HUES64 (cell line): ENCODE results near the gene SCLT1.
"Not testable (repeated sequence)": the region's sequence is repeated elsewhere in the genome, so short reads cannot be mapped to it uniquely, and the experiment has no call there.

Source experiments
- H3K27ac ChIP-seq: 2 replicates; pipeline ENCODE4 v1.7.0; 2013; ENCODE audit warnings: low read depth, low read length, inconsistent platforms
- H3K27me3 ChIP-seq: 2 replicates; pipeline ENCODE4 v1.6.1; 2013; ENCODE audit warnings: mild to moderate bottlenecking, low read length; ENCODE audit not compliant: insufficient read depth
- H3K36me3 ChIP-seq: 2 replicates; pipeline ENCODE4 v1.6.1; 2013; ENCODE audit warnings: mild to moderate bottlenecking, low read length; ENCODE audit not compliant: insufficient read depth
- H3K4me1 ChIP-seq: 2 replicates; pipeline ENCODE4 v1.6.1; 2013; ENCODE audit warnings: mild to moderate bottlenecking, low read length, moderate library complexity; ENCODE audit not compliant: insufficient read depth
- H3K4me3 ChIP-seq: 2 replicates; pipeline ENCODE4 v1.5.1; 2013; ENCODE audit warnings: mild to moderate bottlenecking, low read length, moderate library complexity
- H3K9ac ChIP-seq: 2 replicates; pipeline ENCODE4 v1.6.1; 2013; ENCODE audit warnings: mild to moderate bottlenecking, low read depth, low read length
- H3K9me3 ChIP-seq: 2 replicates; pipeline ENCODE4 v1.6.1; 2013; ENCODE audit warnings: low read depth, low read length; ENCODE audit not compliant: insufficient read depth
- WGBS: fragments of 150-250, 120-280 bp; methylation state at CpG from one replicate; pipeline ENCODE4 v1.1.7; 2013; ENCODE audit warnings: missing lambda C conversion rate; 5-methylcytosine and 5-hydroxymethylcytosine counted together

Gene SCLT1

DNA sequence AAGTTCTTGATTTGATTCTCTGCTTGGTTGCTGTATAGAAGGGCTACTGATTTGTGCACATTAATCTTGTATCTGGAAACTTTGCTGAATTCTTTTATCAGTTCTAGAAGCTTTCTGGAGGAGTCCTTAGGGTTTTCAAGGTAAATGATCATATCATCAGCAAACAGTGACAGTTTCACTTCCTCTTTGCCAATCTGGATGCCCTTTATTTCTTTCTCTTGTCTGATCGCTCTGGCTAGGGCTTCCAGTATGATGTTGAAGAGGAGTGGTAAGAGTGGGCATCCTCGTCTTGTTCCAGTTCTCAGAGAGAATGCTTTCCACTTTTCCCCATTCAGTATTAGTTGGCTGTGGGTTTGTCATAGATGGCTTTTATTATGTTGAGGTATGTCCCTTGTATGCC is 23.8 kb downstream of the SCLT1 start:
- WGBS = 100% methylated on average over 1 of the region's 2 CpGs
- H3K27me3 ChIP-seq, H3K27ac ChIP-seq: not testable (repeated sequence)

DNA sequence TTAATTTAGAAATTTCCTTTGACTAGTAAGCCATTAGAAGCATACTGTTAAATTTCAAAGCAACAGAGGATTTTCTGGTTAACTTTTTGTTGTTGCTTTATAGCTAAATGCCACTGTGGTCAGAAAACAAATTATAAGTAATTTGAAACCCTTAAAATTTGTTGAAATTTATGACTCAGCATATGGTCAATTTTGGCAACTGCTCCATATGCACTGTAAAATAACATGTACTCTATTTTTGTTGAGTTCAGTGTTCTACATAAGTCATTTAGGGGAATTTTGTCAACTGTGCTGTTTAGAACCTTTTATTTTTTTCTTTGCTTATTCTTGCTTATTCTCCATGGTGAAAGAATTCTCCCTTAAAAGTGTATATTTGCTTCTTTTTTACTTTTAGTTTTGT is 28.6 kb downstream of the SCLT1 start:
- Histone ChIP-seq H3K9me3 (peaks cover 53% of the 10 kb centered on the region), H3K27ac (no peak overlapping the region), H3K4me3 (no peak overlapping the region), H3K27me3 (no peaks in the 10 kb centered on the region), H3K36me3 (peaks cover 16% of the 10 kb centered on the region; the same call in 1 of the 2 replicates), H3K4me1 (no peaks in the 10 kb centered on the region), H3K9ac (no peak overlapping the region)

More for the DNA sequence above, 23.8 kb downstream of the SCLT1 start:
- not testable (repeated sequence) for H3K4me3 ChIP-seq, H3K4me1 ChIP-seq, H3K9ac ChIP-seq
- peaks cover 12% of the 10 kb centered on the region; the same call in 1 of the 2 replicates for H3K36me3 ChIP-seq
- H3K9me3 ChIP-seq = peaks cover 17% of the 10 kb centered on the region; the same call in 1 of the 2 replicates

DNA sequence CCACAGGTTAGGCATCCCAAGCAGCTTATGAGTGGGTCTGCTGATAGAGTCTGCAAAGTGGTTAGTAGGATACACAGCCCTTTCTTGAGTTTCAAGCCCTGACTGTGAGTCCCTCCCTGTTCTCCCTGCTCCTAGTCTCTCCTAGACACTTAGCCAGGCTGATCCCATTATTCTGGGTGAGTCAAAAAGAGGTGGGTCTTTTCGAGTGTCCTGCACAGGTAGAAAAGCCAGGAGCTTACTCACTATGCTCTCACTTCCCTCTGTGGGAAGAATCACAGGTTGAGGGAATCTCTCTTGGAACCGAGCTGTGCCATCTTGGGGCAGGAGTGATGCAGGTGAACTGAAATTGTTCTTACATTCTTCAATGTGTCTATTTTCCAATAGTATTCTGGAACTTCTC is 29.7 kb downstream of the SCLT1 start:
- no peak overlapping the region for H3K27ac ChIP-seq
- H3K27me3 ChIP-seq = no peaks in the 10 kb centered on the region
- peaks cover 16% of the 10 kb centered on the region; the same call in 1 of the 2 replicates for H3K36me3 ChIP-seq
- no peaks in the 10 kb centered on the region for H3K4me1 ChIP-seq
- H3K9ac ChIP-seq = no peak overlapping the region
- WGBS = 96% methylated on average over 2 of the region's 2 CpGs
- H3K4me3 ChIP-seq = no peak overlapping the region
- peaks cover 64% of the 10 kb centered on the region for H3K9me3 ChIP-seq

DNA sequence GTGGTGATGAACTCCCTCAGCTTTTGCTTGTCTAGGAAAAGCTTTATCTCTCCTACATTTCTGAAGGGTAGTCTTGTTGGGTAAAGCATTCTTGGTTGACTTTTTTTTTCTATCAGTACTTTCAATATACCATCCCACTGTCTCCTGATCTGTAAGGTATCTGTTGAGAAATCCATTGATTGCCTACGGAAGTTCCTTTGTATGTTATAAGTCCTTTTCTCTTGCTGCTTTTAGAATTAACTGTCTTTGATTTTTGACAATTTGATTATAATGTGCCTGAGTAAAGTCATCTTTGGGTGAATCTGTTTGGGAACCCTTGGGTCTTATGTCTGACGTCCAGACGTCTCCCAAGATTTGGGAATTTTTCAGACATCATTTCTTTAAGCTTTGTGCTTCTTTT is 30.8 kb downstream of the SCLT1 start:
- Histone ChIP-seq H3K4me3 (no peak overlapping the region), H3K9me3 (peaks cover 72% of the 10 kb centered on the region), H3K9ac (no peak overlapping the region), H3K27ac (no peak overlapping the region), H3K36me3 (peaks cover 16% of the 10 kb centered on the region; the same call in 1 of the 2 replicates), H3K4me1 (no peaks in the 10 kb centered on the region), H3K27me3 (no peaks in the 10 kb centered on the region)
- WGBS = 98% methylated on average over 3 of the region's 3 CpGs

DNA sequence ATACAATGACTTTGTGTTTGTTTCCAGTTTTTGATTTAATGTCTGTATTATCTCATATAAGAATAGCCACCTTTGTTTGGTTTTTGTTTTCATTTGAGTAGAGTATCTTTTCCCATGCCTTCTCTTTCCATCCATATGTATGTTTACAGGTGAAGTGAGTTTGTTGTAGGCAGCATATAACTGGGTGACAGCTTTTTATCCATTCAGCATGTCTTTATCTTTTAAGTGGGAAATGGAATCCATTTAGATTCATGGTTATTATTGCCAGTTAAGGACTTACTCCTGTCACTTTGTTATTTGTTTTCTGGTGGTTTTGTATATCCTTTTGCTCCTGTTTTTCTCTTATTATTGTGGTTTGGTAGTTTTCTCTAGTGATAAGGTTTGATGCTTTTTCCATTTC is 34.3 kb downstream of the SCLT1 start:
- Histone ChIP-seq H3K36me3 (peaks cover 16% of the 10 kb centered on the region; the same call in 1 of the 2 replicates), H3K9me3 (peaks cover 90% of the 10 kb centered on the region), H3K4me3 (no peak overlapping the region), H3K27ac (no peak overlapping the region), H3K9ac (no peak overlapping the region), H3K27me3 (no peaks in the 10 kb centered on the region), H3K4me1 (no peaks in the 10 kb centered on the region)

DNA sequence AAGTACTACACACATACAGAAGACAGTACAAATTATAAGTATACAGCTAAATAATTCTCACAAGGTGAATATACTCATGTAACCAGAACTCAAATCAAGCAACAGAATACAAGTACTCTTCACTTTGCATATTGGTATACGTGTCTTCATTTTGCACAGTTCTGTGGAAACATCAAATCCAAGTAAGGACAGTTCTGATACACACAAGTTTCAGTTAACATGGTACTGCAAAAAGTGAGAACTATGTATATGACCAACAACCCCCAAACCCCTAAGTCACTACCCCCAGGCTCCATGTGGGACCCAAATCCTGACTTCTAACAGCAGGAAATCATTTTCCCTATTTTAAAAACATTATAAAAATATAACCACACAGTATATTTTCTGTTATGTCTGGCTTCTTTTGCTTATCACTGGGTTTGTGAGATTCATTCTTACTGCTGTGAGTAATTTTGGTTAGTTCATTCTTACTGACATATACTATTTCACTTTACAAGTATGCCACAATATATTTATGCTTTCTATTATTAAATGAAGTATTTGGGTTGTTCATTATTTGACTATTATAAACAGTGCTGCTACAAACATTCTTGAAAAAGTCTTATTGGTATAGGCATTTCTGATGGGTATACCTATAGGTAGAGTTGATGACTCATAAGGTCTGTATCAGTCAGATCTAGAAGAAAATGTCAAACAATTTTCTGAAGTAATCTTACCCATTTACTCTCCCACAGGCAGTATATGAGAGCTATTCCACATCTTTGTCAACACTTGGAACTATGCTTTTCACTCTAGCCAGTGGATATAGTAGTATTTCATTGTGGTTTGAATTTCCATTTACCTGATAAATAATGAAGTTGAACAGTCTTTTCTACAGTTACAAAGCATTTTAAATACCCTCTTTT is 47.0 kb downstream of the SCLT1 start:
- no peak overlapping the region for H3K4me3 ChIP-seq
- H3K27ac ChIP-seq = no peak overlapping the region
- no peaks in the 10 kb centered on the region for H3K9me3 ChIP-seq
- WGBS = 97% methylated on average over 1 of the region's 1 CpG
- no peaks in the 10 kb centered on the region for H3K27me3 ChIP-seq
- H3K36me3 ChIP-seq = no peaks in the 10 kb centered on the region
- no peaks in the 10 kb centered on the region for H3K4me1 ChIP-seq
- no peak overlapping the region for H3K9ac ChIP-seq

DNA sequence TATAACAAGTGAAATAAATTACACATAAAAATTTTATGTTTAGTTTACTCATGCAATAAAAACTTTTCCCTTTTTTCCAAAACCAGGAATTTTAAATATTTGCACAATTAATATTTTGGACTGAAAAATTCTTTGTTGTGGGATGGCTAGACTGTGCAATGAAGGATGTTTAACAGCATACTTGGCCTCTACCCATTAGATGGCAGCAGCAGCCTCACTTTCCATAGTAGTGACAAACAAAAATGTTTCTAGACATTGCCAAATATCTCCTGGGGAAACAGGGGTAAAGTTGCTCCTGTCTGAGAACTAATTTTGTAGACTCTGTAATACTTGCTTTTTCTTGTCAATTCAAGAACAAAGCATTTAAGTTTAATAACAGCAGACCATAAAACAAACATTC is 49.8 kb downstream of the SCLT1 start:
- H3K27ac ChIP-seq = no peak overlapping the region
- H3K4me1 ChIP-seq = no peaks in the 10 kb centered on the region
- H3K4me3 ChIP-seq = no peak overlapping the region
- no peaks in the 10 kb centered on the region for H3K36me3 ChIP-seq
- H3K9me3 ChIP-seq = no peaks in the 10 kb centered on the region
- no peak overlapping the region for H3K9ac ChIP-seq
- H3K27me3 ChIP-seq = no peaks in the 10 kb centered on the region

DNA sequence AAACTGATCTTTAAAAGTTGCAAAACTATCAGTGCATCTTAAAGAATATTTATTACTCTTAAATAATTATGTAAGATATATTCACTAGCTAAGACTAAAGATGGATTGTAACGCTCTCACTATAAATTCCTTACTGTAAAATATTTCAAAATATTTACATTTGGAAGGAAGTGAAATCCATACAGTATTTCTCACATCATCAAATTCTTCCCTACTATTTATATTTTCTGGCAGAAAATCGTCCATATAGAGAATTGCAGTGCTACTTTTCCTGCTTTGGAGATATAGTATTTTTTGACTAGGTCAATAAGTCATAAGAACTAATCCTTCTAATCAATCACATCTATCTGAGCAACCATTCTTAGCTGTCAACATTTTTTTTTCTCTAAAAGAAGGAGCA is 52.9 kb downstream of the SCLT1 start:
- whole genome bisulfite sequencing = no CpG with 5 or more reads among the region's 2 CpGs
- no peak overlapping the region for H3K4me3 ChIP-seq
- H3K9me3 ChIP-seq = no peaks in the 10 kb centered on the region
- no peak overlapping the region for H3K9ac ChIP-seq
- no peaks in the 10 kb centered on the region for H3K36me3 ChIP-seq
- no peaks in the 10 kb centered on the region for H3K27me3 ChIP-seq
- H3K4me1 ChIP-seq = no peaks in the 10 kb centered on the region
- no peak overlapping the region for H3K27ac ChIP-seq

DNA sequence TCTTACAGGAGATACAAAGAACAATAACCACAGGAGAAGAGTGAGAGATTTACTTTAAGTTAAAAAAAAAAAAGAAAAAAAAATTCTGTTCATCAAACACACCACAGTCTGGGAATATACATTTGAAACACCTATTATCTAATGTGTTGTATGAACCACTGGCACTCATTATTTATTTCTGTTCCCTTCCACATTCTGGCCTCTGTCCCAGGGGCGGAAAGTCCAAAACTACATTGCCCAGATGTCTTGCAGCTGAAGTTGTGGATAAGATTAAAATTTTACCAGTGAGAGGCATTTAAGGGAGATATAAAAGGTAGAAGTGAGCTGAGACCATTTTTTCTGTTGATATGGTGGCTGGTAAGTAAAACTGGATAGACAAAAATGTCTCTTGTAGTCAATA is 56.2 kb downstream of the SCLT1 start:
- Histone ChIP-seq H3K36me3 (no peaks in the 10 kb centered on the region), H3K9ac (no peak overlapping the region), H3K9me3 (no peaks in the 10 kb centered on the region), H3K4me3 (no peak overlapping the region), H3K27ac (no peak overlapping the region), H3K27me3 (no peaks in the 10 kb centered on the region), H3K4me1 (no peaks in the 10 kb centered on the region)
- WGBS = 100% methylated on average over 1 of the region's 1 CpG

DNA sequence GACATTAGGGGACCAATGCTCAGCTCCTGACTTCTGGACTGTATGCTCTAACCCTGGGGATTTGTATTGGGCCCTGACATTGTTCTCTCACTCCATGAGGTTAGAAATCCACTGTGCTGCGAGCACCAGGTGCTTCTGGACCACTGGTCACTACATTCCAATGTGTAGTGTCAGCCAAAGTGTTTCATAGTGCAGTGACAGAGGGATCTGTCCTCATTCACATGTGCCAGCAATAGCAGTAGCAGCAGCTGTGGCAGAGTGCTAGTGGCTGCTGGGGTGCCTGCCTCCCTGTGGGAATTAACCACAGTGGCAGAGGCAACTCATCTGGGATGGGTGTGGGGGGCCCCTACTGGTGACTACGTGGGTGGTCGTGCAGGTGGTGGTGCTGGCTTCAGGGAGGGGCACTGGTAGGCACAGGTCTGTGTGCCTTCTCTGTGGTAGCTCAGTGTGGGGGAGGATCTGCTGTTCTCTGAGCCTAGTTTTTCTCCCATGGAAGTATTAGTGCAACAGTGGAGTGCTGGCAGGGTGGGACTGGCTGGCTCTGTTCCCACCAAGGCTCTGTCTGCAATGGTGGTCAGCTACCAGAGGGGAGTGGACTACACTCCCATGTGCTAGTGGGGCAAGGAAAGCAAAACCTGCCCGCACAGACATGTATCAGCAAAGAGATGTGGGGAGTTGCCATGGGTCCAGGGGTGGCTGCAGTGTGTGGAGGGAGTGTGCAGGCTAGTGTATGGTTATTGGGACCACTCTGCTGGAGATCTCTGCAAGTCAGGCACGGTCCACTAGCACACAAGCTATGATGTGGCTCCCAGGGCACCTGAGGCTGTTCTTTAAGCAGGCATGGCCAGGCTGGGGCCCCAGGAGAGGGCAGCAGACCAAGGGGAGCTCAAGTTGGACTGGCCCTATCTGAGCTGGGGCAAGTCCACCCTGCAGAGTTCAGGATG is 78.5 kb downstream of the SCLT1 start:
- H3K4me1 ChIP-seq = no peaks in the 10 kb centered on the region
- no peak overlapping the region for H3K9ac ChIP-seq
- H3K4me3 ChIP-seq = no peak overlapping the region
- peaks cover 40% of the 10 kb centered on the region for H3K9me3 ChIP-seq
- 92% methylated on average over 5 of the region's 5 CpGs for WGBS
- H3K36me3 ChIP-seq = no peaks in the 10 kb centered on the region
- H3K27me3 ChIP-seq = no peaks in the 10 kb centered on the region
- H3K27ac ChIP-seq = no peak overlapping the region

DNA sequence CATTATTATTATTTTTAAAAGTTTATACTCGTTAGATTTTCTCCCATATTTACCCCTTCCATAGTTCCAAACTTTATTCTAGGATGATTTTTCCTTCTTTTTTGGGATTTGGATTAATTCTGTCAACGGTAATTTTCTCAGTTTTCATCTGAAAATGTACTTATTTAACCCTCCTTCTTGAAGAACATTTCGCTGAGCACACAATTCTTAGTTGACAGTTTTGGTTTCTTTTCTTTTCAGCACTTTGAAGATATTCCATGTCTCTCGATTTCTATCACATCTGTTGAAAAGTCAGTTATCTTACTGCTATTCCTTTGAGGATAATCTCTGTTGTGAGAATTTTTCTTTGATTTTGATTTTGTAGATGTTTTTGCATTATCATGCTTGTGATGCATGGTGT is 85.2 kb downstream of the SCLT1 start:
- 99% methylated on average over 3 of the region's 4 CpGs for WGBS

More for the DNA sequence above, 85.2 kb downstream of the SCLT1 start:
- no peaks in the 10 kb centered on the region for H3K27me3 ChIP-seq
- H3K27ac ChIP-seq = no peak overlapping the region
- no peaks in the 10 kb centered on the region for H3K4me1 ChIP-seq
- H3K36me3 ChIP-seq = no peaks in the 10 kb centered on the region
- H3K4me3 ChIP-seq = no peak overlapping the region
- H3K9me3 ChIP-seq = peaks cover 38% of the 10 kb centered on the region
- H3K9ac ChIP-seq = no peak overlapping the region
